ENCODE data around the gene GPR55. TPM values are rescaled to one million over a fixed set of nuclear protein-coding genes. Genes with fewer than 3 reads are reported as not detected.

Gene GPR55
- total RNA-seq, 1 experiment from 2014 or later: not detected

- Histone ChIP-seq H2AK5ac (ENCODE audit: insufficient read length, low read length) (no peak overlapping the region), H3K27me3 (ENCODE audit: insufficient read depth, low read length) (no peaks in the 10 kb centered on the region), H3K4me2 (ENCODE audit: insufficient read depth, insufficient read length, low read length) (no peak overlapping the region), H3K79me2 (ENCODE audit: insufficient read depth, low read length) (no peaks in the 10 kb centered on the region), H2BK20ac (ENCODE audit: low read depth, low read length, poor library complexity, severe bottlenecking) (no peak overlapping the region), H3K4ac (ENCODE audit: low read depth, low read length) (no peak overlapping the region), H3K79me1 (ENCODE audit: insufficient read depth, low read depth, low read length, poor library complexity, severe bottlenecking) (no peaks in the 10 kb centered on the region), H2BK120ac (ENCODE audit: low read depth, low read length, poor library complexity, severe bottlenecking) (no peak overlapping the region), H2BK5ac (ENCODE audit: insufficient read length, low read length) (no peak overlapping the region), H2BK15ac (ENCODE audit: low read depth, low read length) (no peak overlapping the region), H3K23me2 (ENCODE audit: insufficient read length, low read depth, low read length, poor library complexity, severe bottlenecking) (no peaks in the 10 kb centered on the region), H3K4me1 (ENCODE audit: insufficient read depth, low read length) (no peaks in the 10 kb centered on the region; the same call in 1 of the 2 replicates), H3T11ph (ENCODE audit: low read length) (no peak overlapping the region), H2AFZ (ENCODE audit: low read length) (no peak overlapping the region), H4K8ac (replicated peaks; ENCODE audit: insufficient read length, low read depth, low read length) (no peak overlapping the region), H3K14ac (ENCODE audit: insufficient read depth, low read length) (no peak overlapping the region), H4K91ac (ENCODE audit: insufficient read length, low read depth, low read length) (no peak overlapping the region), H4K5ac (ENCODE audit: insufficient read length, low read depth, low read length) (no peak overlapping the region), H3K9ac (ENCODE audit: extremely low read depth, insufficient read length, low read length) (no peak overlapping the region), H3K23ac (ENCODE audit: insufficient read length, low read depth, low read length) (no peak overlapping the region), H3K9me3 (ENCODE audit: control insufficient read depth, low read depth, low read length) (no peaks in the 10 kb centered on the region), H4K20me1 (ENCODE audit: control insufficient read depth, insufficient read depth, insufficient read length) (no peaks in the 10 kb centered on the region), H2BK12ac (ENCODE audit: insufficient read length, low read depth, low read length) (no peak overlapping the region), H3K18ac (ENCODE audit: insufficient read length, low read depth, low read length) (no peak overlapping the region), H3K27ac (ENCODE audit: insufficient read length, low read depth, low read length) (no peak overlapping the region), H3K56ac (ENCODE audit: insufficient read length, low read depth, low read length) (no peak overlapping the region)
- DNase-seq: no peak
- Mint-ChIP-seq H3K27ac (no peak overlapping the region), H3K36me3 (ENCODE audit: insufficient read depth in 1 of 3, low read depth in 3 of 3) (no peaks in the 10 kb centered on the region), H3K4me3 (no peak overlapping the region), H3K4me1 (peaks cover 14 to 21% of the 10 kb centered on the region in 2 experiments), H3K27me3 (ENCODE audit: low read depth) (peaks cover 28% of the 10 kb centered on the region), H3K9me3 (no peaks in the 10 kb centered on the region)
- no peak for TF ChIP-seq CTCF (conservative IDR thresholded peaks at IDR 0.05)
- no CpG with 5 or more reads among the region's 5 CpGs for WGBS (ENCODE audit: extremely low coverage, insufficient read length, low lambda C conversion rate)
Measured at GRCh38 chr2:230912724-230913123, 12.3 kb downstream of the GPR55 start.
